ENCODE results near the gene S100A5. TPM values are rescaled to one million over a fixed set of nuclear protein-coding genes. Genes with fewer than 3 reads are reported as not detected.

S100A5 gene
- total and polyA plus RNA-seq, 10 of the 15 experiments (the other 5 are each of a cell fraction or from before 2014, with no cell fraction given), result 0.47 to 0.75 (median 0.56) TPM; not detected in 6

- no peak for TF ChIP-seq SKIL (IDR thresholded peaks at IDR 0.05; ENCODE audit: low read depth, poor library complexity, severe bottlenecking)
- TF ChIP-seq MTA2 (IDR thresholded peaks at IDR 0.05; ENCODE audit: low read depth), result peak; percentile 59; the same call in 1 of the 2 replicates
- peak; percentile 81 for TF ChIP-seq PAX5 (IDR thresholded peaks at IDR 0.05; ENCODE audit: borderline replicate concordance, low read depth, low read length)
- TF ChIP-seq CREM (IDR thresholded peaks at IDR 0.05; ENCODE audit: low read depth), result no peak
- no peak for TF ChIP-seq SIN3A (IDR thresholded peaks at IDR 0.05; ENCODE audit: low read depth, low read length)
- TF ChIP-seq PAX8 (IDR thresholded peaks at IDR 0.05), result 0 out of 2 replicates have a peak, but pooled peaks have one; percentile 39
- TF ChIP-seq, protein P1, sequence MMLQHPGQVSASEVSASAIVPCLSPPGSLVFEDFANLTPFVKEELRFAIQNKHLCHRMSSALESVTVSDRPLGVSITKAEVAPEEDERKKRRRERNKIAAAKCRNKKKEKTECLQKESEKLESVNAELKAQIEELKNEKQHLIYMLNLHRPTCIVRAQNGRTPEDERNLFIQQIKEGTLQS (IDR thresholded peaks at IDR 0.05; ENCODE audit: borderline replicate concordance, extremely low read depth, low read depth, low read length), result no peak
- TF ChIP-seq DPF2 (IDR thresholded peaks at IDR 0.05), result 0 out of 2 replicates have a peak, but pooled peaks have one; percentile 27
- TF ChIP-seq SMAD5 (IDR thresholded peaks at IDR 0.05; ENCODE audit: low read depth), result no peak
- TF ChIP-seq HDGF (IDR thresholded peaks at IDR 0.05), result peak; percentile 41; the same call in 1 of the 2 replicates
- TF ChIP-seq CHD2 (IDR thresholded peaks at IDR 0.05; ENCODE audit: borderline replicate concordance, low read depth, low read length), result 0 out of 2 replicates have a peak, but pooled peaks have one; percentile 13
- no peak for TF ChIP-seq MYB (IDR thresholded peaks at IDR 0.05; ENCODE audit: borderline replicate concordance, low read depth, low read length)
Observed at GRCh38 chr1:153565529-153566374, 25.0 kb upstream of the S100A5 start, which contains the start of gene S100A2 (continued).

All from GM12878 (cell line).